Measurements from ENCODE around the gene PTX4.
"Not testable (repeated sequence)": the region's sequence is repeated elsewhere in the genome, so short reads cannot be mapped to it uniquely, and the experiment has no call there.

The PTX4 gene

DNA sequence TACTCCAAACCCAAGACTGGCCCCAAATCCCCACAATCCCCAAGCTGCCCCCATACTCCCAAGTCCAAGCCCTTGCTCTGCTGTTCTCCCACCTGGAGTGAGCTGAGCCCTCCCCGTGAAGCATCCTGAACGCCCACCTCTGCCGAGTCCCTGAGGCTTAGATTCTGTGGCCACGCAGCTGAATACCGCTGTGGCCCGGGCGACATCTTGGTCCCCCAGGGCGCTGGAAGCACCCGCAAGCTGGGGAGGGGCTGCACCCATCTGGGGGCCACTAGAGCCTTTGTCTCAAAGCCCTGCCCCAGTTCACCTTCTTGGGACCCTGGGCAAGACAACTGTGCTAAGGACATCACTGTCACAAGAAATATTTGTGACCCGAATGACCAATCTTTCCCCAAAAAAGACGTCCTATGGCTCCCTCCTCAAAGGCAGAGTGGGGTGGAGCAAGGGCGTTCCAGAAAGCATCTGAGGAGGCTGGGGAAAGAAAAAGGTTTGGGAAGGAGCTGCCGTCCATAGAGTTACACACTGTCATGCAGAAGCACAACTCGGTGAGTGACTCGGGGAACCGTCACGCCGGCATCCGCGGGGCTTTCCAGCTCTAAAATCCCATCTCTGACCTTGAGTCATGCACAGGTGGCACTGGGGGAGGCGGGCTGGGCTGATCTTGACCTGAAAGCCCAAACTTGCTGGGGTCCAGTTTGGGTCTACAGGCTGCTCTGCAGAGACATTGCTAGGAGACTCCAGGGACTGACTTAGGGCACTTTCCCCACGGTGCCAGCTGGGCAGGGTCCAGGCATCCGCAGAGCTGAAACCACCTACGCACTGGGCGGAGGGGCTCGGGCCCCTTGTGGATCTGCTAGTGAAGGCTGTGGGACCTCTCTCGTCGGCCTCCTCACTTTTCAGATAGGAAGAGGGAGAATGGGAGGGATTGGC lies 6.6 kb downstream of the PTX4 start:
- no peak for DNase-seq (ENCODE audit: low spot score)

DNA sequence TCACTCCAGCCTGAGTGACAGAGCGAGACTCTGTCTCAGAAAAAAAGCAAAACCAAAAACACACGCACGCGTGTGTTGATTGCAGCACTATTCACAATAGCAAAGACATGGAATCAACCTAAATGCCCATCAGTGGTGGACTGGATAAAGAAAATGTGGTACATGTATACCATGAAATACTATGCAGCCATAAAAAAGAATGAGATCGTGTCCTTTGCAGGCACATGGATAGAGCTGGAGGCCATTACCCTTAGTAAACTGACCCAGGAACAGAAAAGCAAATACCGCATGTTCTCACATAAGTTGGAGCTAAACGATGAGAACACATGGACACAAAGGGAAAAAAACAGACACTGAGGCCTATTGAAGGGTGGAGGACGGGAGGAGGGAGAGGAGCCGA lies 9.8 kb downstream of the PTX4 start:
- DNase-seq (ENCODE audit: low spot score) = not testable (repeated sequence)

- DNase-seq (ENCODE audit: low spot score) = no peak
These were observed 11.7 kb downstream of the PTX4 start for GRCh38 chr16:1477033-1477432.

- no peak for DNase-seq (ENCODE audit: low spot score)
These were observed 13.1 kb downstream of the PTX4 start for GRCh38 chr16:1475552-1476114.

DNA sequence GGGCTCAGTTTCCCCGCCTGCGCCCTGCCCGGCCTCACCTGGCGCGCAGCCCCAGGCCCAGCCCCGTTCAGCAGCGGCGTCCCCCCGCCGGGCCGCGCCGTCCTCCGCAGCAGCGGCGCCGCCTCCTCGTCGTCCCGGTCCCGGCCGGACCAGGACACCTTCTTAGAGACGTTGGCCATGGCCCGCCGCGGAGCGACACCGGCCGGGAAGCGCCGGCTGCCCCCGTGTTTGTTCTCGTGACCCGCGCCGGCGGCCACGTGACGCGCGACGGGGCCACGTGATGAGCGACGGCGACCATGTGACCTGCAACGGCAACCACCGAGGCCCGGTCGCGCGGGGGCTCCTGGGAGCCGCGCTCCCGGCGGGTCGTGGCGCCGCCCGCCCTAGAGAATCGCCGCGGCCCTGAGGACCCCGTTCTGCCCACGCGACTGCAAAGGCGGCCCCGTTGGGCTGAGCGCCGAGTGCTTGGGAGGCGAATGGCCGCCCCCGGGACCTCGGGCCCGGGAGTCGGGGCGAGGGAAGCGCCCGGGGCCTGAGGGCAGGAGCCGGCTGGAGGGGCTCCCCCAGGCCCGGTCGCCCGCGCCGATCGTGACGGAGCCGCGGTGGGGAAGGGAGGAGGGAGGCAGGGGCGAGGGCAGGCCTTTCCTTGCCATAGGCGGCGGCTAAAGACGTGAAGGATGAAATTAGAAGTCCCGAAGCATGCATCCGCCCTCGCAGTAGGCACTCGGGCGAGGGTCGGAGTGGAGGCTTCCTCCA lies 13.8 kb downstream of the PTX4 start, which contains the start of gene CLCN7:
TSS of gene CLCN7 (minus strand) at position 233 of the 756 bp plus-strand sequence. CDS start at position 179, 54 bp downstream.
- DNase-seq (ENCODE audit: low spot score) = peak; percentile 96

- peak; percentile 23 for DNase-seq (ENCODE audit: low spot score)
These were observed 14.5 kb downstream of the PTX4 start for GRCh38 chr16:1474082-1474795.

- no peak for DNase-seq (ENCODE audit: low spot score)
These were observed 15.8 kb downstream of the PTX4 start for GRCh38 chr16:1472974-1473373.

- DNase-seq (ENCODE audit: low spot score) = no peak
These were observed 17.1 kb downstream of the PTX4 start for GRCh38 chr16:1471569-1472194.

DNA sequence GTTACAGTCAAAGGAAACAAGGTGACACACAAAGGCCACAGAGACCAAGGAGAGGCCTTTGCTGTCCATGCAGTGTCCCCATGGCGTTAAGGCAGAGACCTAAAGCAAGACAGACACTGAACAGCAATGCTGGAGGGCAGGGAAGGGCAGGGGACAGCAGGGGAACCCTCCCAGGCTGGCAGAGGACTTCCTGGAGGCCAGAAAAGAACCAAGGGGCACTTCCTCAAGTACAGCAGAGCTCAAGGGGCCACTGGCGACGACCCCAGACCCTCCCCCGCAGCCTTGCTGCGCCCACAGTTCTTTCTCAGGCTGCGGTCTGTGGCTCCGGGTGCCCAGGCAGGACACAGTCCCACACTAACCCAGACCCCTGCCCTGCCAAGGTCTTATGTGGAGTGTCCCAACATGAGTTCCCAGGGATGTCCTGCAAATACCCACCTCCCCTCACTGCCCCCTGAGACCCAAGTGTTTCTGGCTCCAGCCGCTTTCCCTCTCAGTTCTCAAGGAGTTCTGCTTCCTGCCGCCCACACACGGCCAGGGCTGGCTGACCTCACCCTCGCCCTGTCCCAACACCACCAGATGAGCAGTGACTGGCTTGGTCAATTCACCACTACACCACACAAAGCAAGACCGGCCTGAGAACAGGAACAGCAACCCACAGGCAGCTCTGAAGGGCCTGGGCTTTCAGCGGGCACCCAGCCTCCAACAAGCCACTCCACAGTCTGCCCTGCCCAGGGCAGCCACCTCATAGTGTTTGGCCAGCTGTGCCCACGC lies 18.1 kb downstream of the PTX4 start:
- peak; percentile 32 for DNase-seq (ENCODE audit: low spot score)

DNA sequence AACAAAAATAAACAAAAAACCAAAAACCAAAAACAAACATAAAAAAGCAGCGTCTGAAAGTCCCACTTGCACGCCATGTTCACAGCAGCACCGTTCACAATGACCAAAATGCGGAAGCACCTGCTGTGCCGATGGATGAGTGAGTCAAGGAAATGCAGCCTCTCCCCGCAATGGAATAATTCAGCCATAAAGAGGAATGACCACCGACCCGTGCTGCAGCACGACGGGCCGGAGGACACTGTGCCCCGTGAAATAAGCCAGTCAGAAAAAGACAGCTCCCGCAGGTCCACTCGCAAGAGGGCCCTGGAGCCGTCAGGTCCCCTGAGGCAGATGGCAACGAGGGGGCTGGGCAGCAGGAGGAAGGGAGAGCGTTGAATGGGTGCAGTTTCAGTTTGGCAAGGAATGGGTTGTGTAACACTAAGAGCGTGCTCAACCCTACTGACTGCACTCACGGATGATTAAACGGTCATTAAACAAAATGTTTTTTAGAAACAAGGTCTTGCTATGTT lies 19.0 kb downstream of the PTX4 start:
- DNase-seq (ENCODE audit: low spot score) = no peak

DNA sequence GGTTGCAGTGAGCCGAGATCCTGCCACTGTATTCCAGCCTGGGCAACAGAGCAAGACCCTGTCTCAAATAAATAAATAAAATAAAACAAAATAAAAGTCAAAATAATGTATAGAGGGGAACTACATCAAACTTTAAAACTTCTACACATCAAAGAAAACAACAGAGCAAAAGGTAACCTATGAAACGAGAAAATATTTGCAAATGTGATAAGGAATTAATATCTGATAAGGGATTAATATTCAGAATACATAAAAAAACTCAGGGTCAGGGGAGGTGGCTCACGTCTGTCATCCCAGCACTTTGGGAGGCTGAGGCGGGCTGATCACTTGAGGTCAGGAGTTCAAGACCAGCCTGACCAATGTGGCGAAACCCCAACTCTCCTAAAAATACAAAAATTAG lies 19.6 kb downstream of the PTX4 start:
- DNase-seq (ENCODE audit: low spot score) = not testable (repeated sequence)

GRCh38 chr16:1468426-1468810 lies 20.3 kb downstream of the PTX4 start:
- no peak for DNase-seq (ENCODE audit: low spot score)

DNA sequence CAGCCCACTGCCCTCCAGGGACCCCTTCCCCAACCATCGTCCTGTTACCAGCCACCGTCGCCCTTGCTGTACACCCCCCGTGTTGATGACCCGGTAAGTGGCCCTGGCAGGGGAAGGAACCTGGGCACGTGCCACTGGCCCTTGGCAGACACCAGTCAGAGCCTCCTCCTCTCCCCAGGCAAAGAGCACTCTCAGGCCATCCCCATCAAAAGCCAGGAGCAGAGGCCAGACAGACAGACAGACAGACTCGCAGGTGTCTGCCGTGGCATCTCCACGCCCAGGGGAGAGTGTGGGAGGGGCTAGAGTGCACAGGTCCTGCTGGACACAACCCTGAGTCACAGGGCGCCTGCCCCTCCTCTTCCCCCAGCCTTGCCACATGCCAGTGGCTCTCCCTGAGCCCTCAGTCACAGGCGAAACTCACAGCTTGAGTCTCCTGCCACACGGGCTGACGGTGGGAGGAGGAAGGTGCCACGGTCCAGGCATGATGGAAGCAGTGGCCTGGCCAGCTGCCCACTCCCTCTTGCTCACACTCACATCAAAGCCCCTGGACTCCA lies 21.7 kb downstream of the PTX4 start:
- DNase-seq (ENCODE audit: low spot score) = no peak

DNA sequence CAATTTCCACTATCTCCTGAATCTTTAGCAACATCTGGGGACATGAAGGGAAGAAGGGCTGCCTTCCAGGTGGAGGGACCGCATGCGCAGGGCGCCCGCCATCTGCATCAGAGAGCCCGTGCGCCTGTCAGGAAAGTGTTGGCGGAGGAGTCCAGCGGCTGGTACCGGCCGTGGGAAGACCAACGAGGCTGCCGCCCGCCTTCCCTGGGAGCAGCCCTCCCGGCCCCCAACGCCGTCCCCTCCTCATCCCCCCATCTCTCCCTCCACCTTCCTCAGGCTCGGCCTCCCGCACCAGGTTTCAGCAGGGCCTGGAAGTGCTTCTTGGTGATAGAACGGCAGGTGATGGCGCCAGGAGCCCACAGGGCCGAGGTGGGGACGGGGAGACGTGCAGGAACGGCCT lies 22.7 kb downstream of the PTX4 start:
- DNase-seq (ENCODE audit: low spot score) = no peak

DNA sequence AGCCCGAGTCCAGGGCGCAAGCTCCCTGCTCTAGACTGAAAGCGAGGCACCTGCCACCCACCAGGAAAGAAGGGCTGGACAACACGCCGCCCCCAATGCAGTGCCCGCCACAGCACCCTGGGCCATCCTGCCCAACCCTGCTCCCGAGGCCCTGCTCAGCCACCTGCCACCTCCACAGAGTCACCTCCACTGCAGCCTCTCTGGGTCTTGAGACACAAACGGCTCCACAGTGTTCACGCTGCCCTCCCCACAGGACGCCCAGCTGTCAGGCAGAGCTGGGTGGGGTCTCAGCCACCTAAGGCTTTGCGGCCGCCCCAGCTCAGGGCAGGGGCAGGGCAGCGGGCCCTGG lies 23.2 kb downstream of the PTX4 start:
- DNase-seq (ENCODE audit: low spot score) = no peak

DNA sequence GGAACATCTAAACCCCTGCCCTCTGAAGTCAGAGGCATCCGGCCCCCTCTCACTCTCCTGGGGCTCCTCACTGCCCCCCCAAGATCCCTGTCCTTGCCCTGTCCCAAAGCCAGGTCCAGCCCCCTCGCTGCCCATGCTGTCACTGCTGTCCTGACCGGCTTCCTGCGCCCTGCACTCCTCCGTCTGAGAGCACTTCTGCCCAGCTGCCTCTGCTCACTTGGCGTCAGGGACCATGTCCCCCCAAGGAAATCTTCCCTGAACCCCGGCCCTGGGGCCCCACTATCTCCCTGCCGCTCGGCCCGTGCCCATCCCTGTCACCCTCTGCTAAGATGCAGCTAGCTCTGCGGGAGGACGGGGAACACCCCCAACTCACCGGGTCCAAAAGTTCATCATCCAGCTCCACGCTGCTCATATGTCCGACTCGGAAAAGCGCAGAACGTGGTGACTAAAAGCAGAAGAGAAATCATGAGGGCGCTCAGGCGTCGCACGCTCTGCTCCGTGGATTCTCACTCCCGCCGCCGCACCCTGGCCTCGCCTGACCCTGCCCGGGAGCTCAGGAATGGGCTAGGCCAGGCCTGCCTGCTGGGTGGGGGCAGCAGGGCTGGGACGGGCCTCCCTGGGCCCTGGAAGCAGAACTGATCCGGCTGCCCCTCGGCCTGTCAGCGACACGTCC lies 23.7 kb downstream of the PTX4 start:
- DNase-seq (ENCODE audit: low spot score) = no peak

DNA sequence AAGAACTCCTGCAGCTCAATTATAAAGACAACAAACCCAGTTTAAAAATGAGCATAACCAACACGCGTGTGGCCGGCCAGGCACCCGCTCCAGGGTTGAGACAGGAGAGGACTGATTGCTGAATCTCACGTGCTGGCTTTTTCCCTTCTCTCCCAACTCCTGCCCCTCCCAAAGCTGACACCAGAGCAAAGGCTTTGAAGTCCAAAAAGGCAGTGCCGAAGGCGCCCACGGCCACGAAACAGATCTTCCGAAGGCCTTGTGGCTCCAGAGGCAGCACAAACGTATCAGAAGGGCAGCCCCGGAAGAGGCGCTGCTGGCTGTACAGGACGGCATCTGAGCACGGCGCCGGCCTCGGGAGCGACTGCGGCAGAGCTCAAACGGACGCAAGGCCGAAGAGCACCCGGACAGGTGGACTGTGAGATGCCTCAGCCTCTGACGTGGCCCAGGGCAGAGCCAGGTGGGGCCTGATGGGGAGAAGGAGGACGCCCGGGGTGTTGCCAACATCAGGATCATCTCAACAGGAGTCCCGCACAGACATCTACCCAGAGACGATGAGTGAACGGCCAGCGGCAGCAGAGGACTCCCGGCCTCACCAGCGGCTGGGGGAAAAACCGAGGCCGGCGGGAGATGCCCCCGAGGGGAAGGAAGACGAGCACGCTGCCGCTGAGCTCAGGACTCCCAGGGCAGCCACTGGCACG lies 24.4 kb downstream of the PTX4 start:
- DNase-seq (ENCODE audit: low spot score) = no peak

DNA sequence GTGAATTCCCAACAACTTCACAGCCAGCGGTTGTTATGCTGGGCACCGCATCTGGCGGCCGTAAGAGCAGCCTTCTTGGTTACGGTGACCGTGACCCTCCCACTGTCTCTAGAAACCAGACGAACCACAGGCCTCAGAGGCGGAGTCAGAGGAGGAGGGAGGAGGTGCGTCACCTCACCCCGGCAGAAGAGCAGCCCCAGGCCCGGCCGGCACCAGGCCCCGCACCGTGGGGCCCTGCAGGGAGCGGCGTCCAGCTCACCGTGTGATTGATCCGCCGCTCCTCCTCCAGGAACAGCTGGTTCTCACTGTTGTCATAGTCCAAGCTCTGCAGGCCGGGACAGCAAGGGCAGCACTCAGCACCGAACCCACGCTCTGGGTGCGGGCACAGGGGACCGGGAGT lies 27.6 kb downstream of the PTX4 start:
- no peak for DNase-seq (ENCODE audit: low spot score)

- DNase-seq (ENCODE audit: low spot score) = no peak
These were observed 28.1 kb downstream of the PTX4 start for GRCh38 chr16:1460602-1461138.
